ENCODE data around the gene CMTR1.

- no peak for TF ChIP-seq CTCF (IDR thresholded peaks at IDR 0.05)
- no peak for TF ChIP-seq POLR2A (IDR thresholded peaks at IDR 0.05)
- no peak for TF ChIP-seq POLR2AphosphoS5 (IDR thresholded peaks at IDR 0.05)
- TF ChIP-seq EP300 (IDR thresholded peaks at IDR 0.05): no peak
Measured at GRCh38 chr6:37477656-37478435, 44.8 kb downstream of the CMTR1 start.

All from suprapubic skin (tissue), 4 donors.